GM19240 (cell line): ENCODE data around the gene FBLN7.
"Not testable (repeated sequence)": the region's sequence is repeated elsewhere in the genome, so short reads cannot be mapped to it uniquely, and the experiment has no call there.

Experiments used
- DNase-seq: peaks from one replicate; pipeline ENCODE4 v3.0.0; 2011; ENCODE audit warnings: low spot score; ENCODE audit not compliant: insufficient read length

FBLN7 gene

GRCh38 chr2:112138159-112139032 is at the start of gene FBLN7:
Gene FBLN7, plus strand, starts transcription at chr2:112138385. Its CDS starts 271 bp downstream, at chr2:112138656.
- DNase-seq = no peak

- DNase-seq = no peak
These were observed 48.8 kb upstream of the FBLN7 start for GRCh38 chr2:112089375-112089774.

GRCh38 chr2:112092286-112093041 is 45.7 kb upstream of the FBLN7 start:
- DNase-seq = no peak

- no peak for DNase-seq
These were observed 45.0 kb upstream of the FBLN7 start for GRCh38 chr2:112093216-112093615.

- no peak for DNase-seq
These were observed 42.5 kb upstream of the FBLN7 start for GRCh38 chr2:112095681-112096080.

GRCh38 chr2:112096098-112096497 is 42.1 kb upstream of the FBLN7 start:
- no peak for DNase-seq

GRCh38 chr2:112108178-112108832 is 29.9 kb upstream of the FBLN7 start:
- no peak for DNase-seq

- no peak for DNase-seq
These were observed 28.9 kb upstream of the FBLN7 start for GRCh38 chr2:112109278-112109677.

- DNase-seq = no peak
These were observed 27.2 kb upstream of the FBLN7 start for GRCh38 chr2:112110966-112111365.

- DNase-seq = not testable (repeated sequence)
These were observed 24.8 kb upstream of the FBLN7 start for GRCh38 chr2:112113354-112113753.

- no peak for DNase-seq
These were observed 20.0 kb upstream of the FBLN7 start for GRCh38 chr2:112118148-112118547.

GRCh38 chr2:112121682-112122254 is 16.4 kb upstream of the FBLN7 start:
- no peak for DNase-seq

GRCh38 chr2:112129060-112129459 is 9.1 kb upstream of the FBLN7 start:
- DNase-seq = no peak

GRCh38 chr2:112133344-112133743 is 4.8 kb upstream of the FBLN7 start:
- DNase-seq = no peak

- no peak for DNase-seq
These were observed 4.1 kb upstream of the FBLN7 start for GRCh38 chr2:112134120-112134519.

- no peak for DNase-seq
These were observed 2.1 kb upstream of the FBLN7 start for GRCh38 chr2:112136096-112136495.

- DNase-seq = no peak
These were observed 548 bp upstream of the FBLN7 start for GRCh38 chr2:112137516-112138158.

GRCh38 chr2:112139033-112139614 is 939 bp downstream of the FBLN7 start:
- not testable (repeated sequence) for DNase-seq

GRCh38 chr2:112139661-112140204 is 1.5 kb downstream of the FBLN7 start:
- DNase-seq = not testable (repeated sequence)

GRCh38 chr2:112140205-112140802 is 2.1 kb downstream of the FBLN7 start:
- DNase-seq = no peak
